Natural killer cell (primary cell): Measurements from ENCODE around the gene CACNA1B. TPM values are rescaled to one million over a fixed set of nuclear protein-coding genes. Genes with fewer than 3 reads are reported as not detected.

Source experiments
- ATAC-seq, 3 donors: fragments of 150-1000 bp in 2 of 3; fragments of 200-7000 bp in 1 of 3; cut with Tn5 transposase; 1 replicate in 1 of 3; 2 replicates in 2 of 3; pipeline ENCODE4 v1.10.0; 2021; ENCODE audit warnings: mild to moderate bottlenecking in 2 of 3, moderate library complexity in 2 of 3
- DNase-seq, 2 donors: peaks; one replicate each; pipeline versions ENCODE4 v3.0.0 to v3.0.0-alpha.2; 2013 to 2021; ENCODE audit warnings: mixed read lengths in 1 of 2
- H3K27ac ChIP-seq: one replicate; pipeline ENCODE4 v1.5.1; 2013; ENCODE audit warnings: mild to moderate bottlenecking, low read length
- H3K27me3 ChIP-seq: one replicate; pipeline ENCODE4 v1.6.1; 2013; ENCODE audit warnings: low read length; ENCODE audit not compliant: control insufficient read depth, insufficient read depth
- H3K36me3 ChIP-seq: one replicate; pipeline ENCODE4 v1.6.1; 2013; ENCODE audit warnings: low read length; ENCODE audit not compliant: control insufficient read depth, insufficient read depth
- H3K4me1 ChIP-seq: one replicate; pipeline ENCODE4 v1.6.1; 2013; ENCODE audit warnings: low read length; ENCODE audit not compliant: control insufficient read depth, insufficient read depth
- H3K4me3 ChIP-seq: one replicate; pipeline ENCODE4 v1.5.1; 2013; ENCODE audit warnings: low read length
- H3K9me3 ChIP-seq: one replicate; pipeline ENCODE4 v1.6.1; 2013; ENCODE audit warnings: low read length; ENCODE audit not compliant: control insufficient read depth, insufficient read depth
- H3K27ac Mint-ChIP-seq, 2 donors: one replicate each; pipeline ENCODE4 v1.8.0; 2022; ENCODE audit warnings: mild to moderate bottlenecking in 2 of 2, mixed read lengths in 2 of 2, moderate library complexity in 1 of 2
- H3K27me3 Mint-ChIP-seq, 2 donors: one replicate each; pipeline ENCODE4 v1.8.0; 2022; ENCODE audit warnings: low read depth in 2 of 2, mixed read lengths in 2 of 2
- H3K36me3 Mint-ChIP-seq: one replicate; pipeline ENCODE4 v1.8.0; 2022; ENCODE audit warnings: mixed read lengths
- H3K4me1 Mint-ChIP-seq, 2 donors: one replicate each; pipeline ENCODE4 v1.8.0; 2022; ENCODE audit warnings: mixed read lengths in 2 of 2
- H3K4me3 Mint-ChIP-seq: one replicate; pipeline ENCODE4 v1.8.0; 2022; ENCODE audit warnings: mild to moderate bottlenecking, moderate library complexity, mixed read lengths
- H3K9me3 Mint-ChIP-seq, 2 donors: one replicate each; pipeline ENCODE4 v1.8.0; 2022; ENCODE audit warnings: mixed read lengths in 2 of 2
- CTCF ChIP-seq: fragments of 200-600 bp; IDR thresholded peaks from one replicate; pipeline ENCODE4 v1.8.0; 2022; ENCODE audit warnings: antibody characterized with exemption
- WGBS: methylation state at CpG from one replicate; pipeline ENCODE4 v1.1.7; 2013; ENCODE audit warnings: missing lambda C conversion rate; ENCODE audit not compliant: insufficient coverage; 5-methylcytosine and 5-hydroxymethylcytosine counted together
- intact Hi-C: fragments of 100-400 bp; cut with micrococcal nuclease; formaldehyde crosslinking; loops from one replicate; pipeline ENCODE4 v1.14.2; 2022
- total RNA-seq, 4 donors: library from RNA; stranded (reverse); fragments of 120-200 nt in 1 of 4; gene quantifications; one replicate each; pipeline versions ENCODE4 v1.2.3 to v1.2.4, GENCODE V29; 2013 to 2022

CACNA1B gene
- total RNA-seq, 3 donors from 2014 or later (not counting 1 experiment from before 2014, with no cell fraction given): 0.07 TPM; not detected in 2

- ATAC-seq (no peak), DNase-seq (no peak)
- intact Hi-C loops: no loop called here
- WGBS: 97% methylated on average over 20 of the region's 20 CpGs
- Mint-ChIP-seq H3K27ac (no peak overlapping the region), H3K4me3 (no peak overlapping the region), H3K9me3 (no peaks in the 10 kb centered on the region), H3K36me3 (peaks cover 8% of the 10 kb centered on the region), H3K27me3 (no peaks in the 10 kb centered on the region), H3K4me1 (peaks cover 5% of the 10 kb centered on the region in 2 donors)
- no peaks in the 10 kb centered on the region for H3K27me3 ChIP-seq
- H3K27ac ChIP-seq: no peak overlapping the region
- H3K4me1 ChIP-seq: no peaks in the 10 kb centered on the region
- H3K4me3 ChIP-seq: no peak overlapping the region
- no peaks in the 10 kb centered on the region for H3K9me3 ChIP-seq
- no peak for TF ChIP-seq CTCF
- peaks cover 30% of the 10 kb centered on the region for H3K36me3 ChIP-seq
Measured at GRCh38 chr9:137837345-137838278, 40.0 kb upstream of the CACNA1B start.

GRCh38 chr9:137838576-137838975 lies 39.0 kb upstream of the CACNA1B start:
- Mint-ChIP-seq H3K4me1 (peaks cover 5% of the 10 kb centered on the region in 2 donors), H3K27me3 (no peaks in the 10 kb centered on the region), H3K27ac (no peak overlapping the region), H3K36me3 (peaks cover 8% of the 10 kb centered on the region), H3K4me3 (no peak overlapping the region), H3K9me3 (no peaks in the 10 kb centered on the region)
- no peak for TF ChIP-seq CTCF
- Histone ChIP-seq H3K9me3 (no peaks in the 10 kb centered on the region), H3K4me3 (no peak overlapping the region), H3K27me3 (no peaks in the 10 kb centered on the region), H3K36me3 (peaks cover 21% of the 10 kb centered on the region), H3K27ac (no peak overlapping the region), H3K4me1 (no peaks in the 10 kb centered on the region)
- ATAC-seq: no peak
- no peak for DNase-seq
- intact Hi-C loops: no loop called here
- WGBS: 99% methylated on average over 9 of the region's 10 CpGs

GRCh38 chr9:137843355-137843754 lies 34.2 kb upstream of the CACNA1B start:
- Mint-ChIP-seq H3K4me3 (no peak overlapping the region), H3K27me3 (no peaks in the 10 kb centered on the region), H3K4me1 (no peaks in the 10 kb centered on the region), H3K36me3 (peaks cover 8% of the 10 kb centered on the region), H3K27ac (no peak overlapping the region), H3K9me3 (no peaks in the 10 kb centered on the region)
- WGBS: 81% methylated on average over 9 of the region's 9 CpGs
- ATAC-seq (no peak), DNase-seq (no peak)
- Histone ChIP-seq H3K36me3 (no peaks in the 10 kb centered on the region), H3K4me3 (no peak overlapping the region), H3K27ac (no peak overlapping the region), H3K9me3 (no peaks in the 10 kb centered on the region), H3K4me1 (no peaks in the 10 kb centered on the region), H3K27me3 (no peaks in the 10 kb centered on the region)
- intact Hi-C loops: no loop called here
- no peak for TF ChIP-seq CTCF
